Adipose tissue (tissue), 3 donors: ENCODE measurements around the gene GAPDHS. TPM values are rescaled to one million over a fixed set of nuclear protein-coding genes. Genes with fewer than 3 reads are reported as not detected.

Source experiments
- H3K27ac ChIP-seq: one replicate; pipeline ENCODE4 v1.5.1; 2013; ENCODE audit warnings: low read depth, low read length
- WGBS, 3 donors: extraction: QIAGEN DNeasy Blood & Tissue Kit; methylation state at CpG; one replicate each; pipeline ENCODE4 v1.1.7; 2013; 5-methylcytosine and 5-hydroxymethylcytosine counted together
- polyA plus RNA-seq, 3 donors: library from polyadenylated mRNA; stranded (reverse); fragments of 200-250 nt; gene quantifications; one replicate each; pipeline ENCODE4 v1.2.3, GENCODE V29; 2013
- donor health status: healthy with polysubstance abuse.
- donor health status: Bipolar disorder and iron deficiency.
- donor health status: healthy.

The GAPDHS gene
- polyA plus RNA-seq = not detected

GRCh38 chr19:35533201-35533821, at the start of gene GAPDHS:
TSS of gene GAPDHS (plus strand) at chr19:35533456. CDS start at chr19:35533528, 72 bp downstream.
- 34 to 40% (median 38%) methylated on average over 34 to 39 of the region's 39 CpGs for WGBS, 3 donors

DNA sequence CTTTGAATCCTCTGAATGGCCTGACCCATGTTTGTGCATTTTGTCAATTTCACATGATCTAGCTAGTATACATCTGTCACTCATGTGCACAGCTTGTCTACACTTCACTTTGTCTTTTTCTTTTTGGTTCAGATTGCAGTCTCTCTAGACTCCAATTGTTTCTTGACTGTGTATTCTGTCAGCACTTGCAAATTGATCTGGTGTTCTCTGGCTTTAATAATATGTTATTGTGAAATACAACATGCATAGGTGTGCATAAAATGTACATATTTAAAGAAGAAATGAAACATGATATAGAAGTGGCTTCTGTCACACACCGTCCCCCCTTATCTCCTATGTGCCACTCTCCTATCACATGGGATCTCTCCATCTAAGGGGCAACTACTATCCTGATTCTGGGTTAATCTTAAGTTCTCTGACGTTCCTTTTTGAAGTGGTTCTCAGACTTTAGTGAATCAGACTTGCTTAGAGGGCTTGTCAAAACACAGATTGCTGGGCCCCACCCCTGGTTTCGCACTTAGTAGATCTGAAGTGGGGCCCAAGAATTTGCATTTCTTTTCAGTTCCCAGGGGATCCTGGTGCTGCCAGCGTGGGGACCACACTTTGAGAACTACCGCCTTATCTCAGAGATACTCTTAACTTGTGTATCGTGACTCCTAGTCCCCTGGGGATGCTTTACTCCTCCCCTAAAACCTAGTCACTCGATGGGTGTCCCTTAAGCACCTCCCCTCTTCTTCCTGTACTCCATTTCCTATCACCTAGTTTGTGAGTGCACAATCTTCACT, 48.8 kb upstream of the GAPDHS start:
- 66 to 73% (median 70%) methylated on average over 7 of the region's 7 CpGs for WGBS, 3 donors
- no peak overlapping the region for H3K27ac ChIP-seq

More at GRCh38 chr19:35533201-35533821, at the start of gene GAPDHS:
- H3K27ac ChIP-seq = no peak within 1 kb of the TSS

GRCh38 chr19:35486268-35486708, 47.0 kb upstream of the GAPDHS start:
- WGBS, 3 donors = 33 to 89% (median 83%) methylated on average over 3 of the region's 3 CpGs
- no peak overlapping the region for H3K27ac ChIP-seq

GRCh38 chr19:35487656-35488182, 45.5 kb upstream of the GAPDHS start:
- WGBS, 3 donors = 90 to 95% (median 93%) methylated on average over 10 of the region's 10 CpGs
- no peak overlapping the region for H3K27ac ChIP-seq

DNA sequence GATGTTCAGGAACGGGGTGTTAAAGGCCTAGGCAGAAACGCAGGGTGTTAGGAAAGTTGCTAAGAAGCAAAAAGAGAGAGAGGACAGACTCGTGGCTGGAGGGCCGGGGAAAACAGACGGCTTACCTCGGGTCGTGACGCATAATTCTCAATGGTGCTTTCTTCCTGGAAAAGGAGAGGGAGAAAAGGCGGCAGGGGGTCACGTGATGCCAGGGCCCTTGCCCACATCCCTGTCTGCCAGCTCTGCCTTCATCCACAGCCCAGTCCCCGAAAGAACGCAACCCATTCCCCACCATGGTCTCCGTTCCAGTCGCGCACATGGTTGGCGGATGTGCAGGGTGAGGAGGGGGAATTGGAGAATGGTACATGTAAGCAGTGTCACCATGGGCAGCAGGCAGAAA, 44.6 kb upstream of the GAPDHS start:
- WGBS, 3 donors = 85 to 89% (median 86%) methylated on average over 15 to 16 of the region's 16 CpGs

GRCh38 chr19:35490364-35490763, 42.9 kb upstream of the GAPDHS start, which contains the start of gene KRTDAP:
TSS of gene KRTDAP (minus strand) at chr19:35490464. CDS start at chr19:35490442, 22 bp downstream.
- H3K27ac ChIP-seq = no peak within 1 kb of the TSS
- 74 to 90% (median 81%) methylated on average over 9 of the region's 9 CpGs for WGBS, 3 donors

More for the DNA sequence above, 44.6 kb upstream of the GAPDHS start:
- H3K27ac ChIP-seq = no peak overlapping the region

- no peak overlapping the region for H3K27ac ChIP-seq
- WGBS, 3 donors = 85 to 90% (median 86%) methylated on average over 9 of the region's 9 CpGs
These were observed 41.4 kb upstream of the GAPDHS start for GRCh38 chr19:35491836-35492360.

GRCh38 chr19:35493971-35494370, 39.3 kb upstream of the GAPDHS start:
- WGBS, 3 donors = 89 to 91% (median 89%) methylated on average over 9 of the region's 9 CpGs
- H3K27ac ChIP-seq = no peak overlapping the region

DNA sequence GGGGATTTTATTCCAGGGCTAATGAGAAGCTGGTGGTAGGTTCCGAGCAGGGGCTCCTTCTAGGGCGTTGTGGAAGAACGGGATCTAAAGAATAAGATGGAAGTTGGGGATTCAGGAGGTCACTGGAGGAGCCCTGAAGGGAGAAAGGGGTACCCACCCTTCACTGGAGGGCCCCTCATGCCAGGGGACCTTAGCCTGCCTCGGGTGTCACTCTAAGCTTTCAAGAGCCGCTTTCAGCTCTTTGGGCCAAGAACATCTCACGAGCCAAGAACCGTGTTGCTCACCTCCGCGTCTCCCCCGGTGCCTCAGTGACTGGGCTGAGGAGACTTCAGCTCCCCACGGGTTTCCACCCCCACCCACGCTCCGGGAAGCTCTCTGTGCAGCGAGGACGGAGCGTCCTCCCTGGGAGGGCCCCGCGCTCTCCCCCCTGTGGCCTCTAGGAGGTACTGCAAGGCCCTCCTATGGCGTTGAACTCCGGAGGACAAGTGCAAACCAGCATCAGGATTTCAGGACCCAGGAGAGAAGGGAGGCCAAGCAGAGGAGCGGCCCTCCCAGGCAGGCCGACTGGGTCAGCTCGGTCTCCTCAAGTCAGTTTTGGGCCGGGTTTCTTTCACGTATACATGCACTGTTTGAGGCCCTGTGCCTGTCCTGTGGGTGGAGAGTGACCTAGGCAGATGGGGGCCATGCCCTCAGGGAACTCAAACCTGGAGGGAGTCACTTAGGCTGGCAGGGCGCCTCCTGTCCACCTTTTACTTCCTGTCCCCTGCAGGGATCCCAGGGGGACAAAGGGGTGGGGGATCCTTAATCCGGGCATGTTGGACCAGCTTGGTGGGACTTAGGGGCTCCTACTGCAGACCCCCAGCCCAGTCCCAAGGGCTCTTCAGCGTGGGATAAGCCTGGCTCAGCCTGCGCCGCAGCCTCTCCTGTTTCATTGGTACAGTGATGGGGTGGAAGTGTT, 37.9 kb upstream of the GAPDHS start:
- no peak overlapping the region for H3K27ac ChIP-seq
- WGBS, 3 donors = 24 to 26% (median 25%) methylated on average over 30 of the region's 30 CpGs

DNA sequence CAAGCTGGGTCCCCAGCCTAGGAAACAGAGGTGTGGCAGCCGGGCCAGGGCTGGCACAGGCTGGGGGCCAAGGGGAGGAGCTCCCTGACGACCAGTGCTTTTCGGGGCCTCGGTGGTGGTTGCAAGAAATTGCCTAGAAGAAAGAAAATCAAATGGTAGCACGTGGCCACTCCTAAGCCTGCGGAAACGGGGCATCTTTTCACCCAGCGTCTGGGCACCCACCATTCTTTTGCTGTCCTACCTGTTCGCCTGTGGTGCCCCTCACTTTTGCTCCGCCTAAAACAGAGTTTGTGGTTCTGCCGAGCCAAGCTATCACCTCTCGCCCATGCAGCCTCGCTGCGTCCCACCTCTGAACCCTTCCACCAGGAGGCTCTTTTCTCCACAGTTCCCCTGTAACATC, 35.9 kb upstream of the GAPDHS start:
- 80 to 84% (median 81%) methylated on average over 11 to 14 of the region's 14 CpGs for whole genome bisulfite sequencing, 3 donors
- no peak overlapping the region for H3K27ac ChIP-seq

GRCh38 chr19:35498220-35498619, 35.0 kb upstream of the GAPDHS start:
- H3K27ac ChIP-seq = no peak overlapping the region
- WGBS, 3 donors = 75 to 95% (median 88%) methylated on average over 3 of the region's 3 CpGs

GRCh38 chr19:35498984-35499527, 34.2 kb upstream of the GAPDHS start:
- WGBS, 3 donors = 74 to 85% (median 79%) methylated on average over 9 of the region's 9 CpGs

DNA sequence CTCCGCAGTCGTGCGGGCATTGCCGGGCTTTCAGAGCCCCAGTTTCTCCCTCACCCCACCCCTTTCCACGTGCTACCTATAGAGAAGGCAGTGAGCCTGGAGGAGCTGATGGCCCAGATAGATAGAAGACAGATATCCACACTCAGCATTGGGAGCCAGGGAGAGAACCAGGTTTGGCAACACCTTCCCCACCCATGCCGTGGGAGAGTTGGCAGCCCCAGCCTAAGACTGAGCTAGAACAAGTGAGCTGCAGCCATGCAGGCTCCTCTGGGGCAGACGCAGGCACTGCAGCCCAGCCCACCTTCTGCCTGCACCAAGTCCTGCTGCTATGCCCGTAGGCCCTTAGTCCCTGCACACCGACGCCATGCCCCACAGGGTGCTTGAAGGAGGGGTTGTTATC, 32.6 kb upstream of the GAPDHS start:
- 89 to 92% (median 91%) methylated on average over 10 of the region's 10 CpGs for WGBS, 3 donors

More at GRCh38 chr19:35498984-35499527, 34.2 kb upstream of the GAPDHS start:
- H3K27ac ChIP-seq = no peak overlapping the region

DNA sequence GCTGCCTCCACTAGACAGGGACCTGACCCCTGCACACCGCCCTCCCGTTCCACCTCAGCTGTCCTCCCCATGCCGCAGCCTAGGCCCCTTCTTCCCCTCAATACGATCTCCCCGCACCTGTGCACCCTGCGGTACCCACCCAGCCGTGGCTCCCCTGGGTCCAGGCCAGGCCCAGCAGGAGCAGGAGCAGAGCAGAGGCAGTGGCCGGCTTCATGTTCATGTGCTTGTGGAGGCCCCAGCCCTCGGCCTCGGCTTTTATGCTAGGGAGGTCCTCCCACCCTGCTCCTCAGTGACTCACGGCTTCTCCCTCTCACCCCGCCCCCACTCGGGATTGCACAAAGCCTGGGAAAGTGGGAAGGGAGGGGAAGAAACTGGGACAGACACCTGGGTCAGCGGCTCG, 31.6 kb upstream of the GAPDHS start:
- WGBS, 3 donors = 77 to 88% (median 78%) methylated on average over 11 to 15 of the region's 15 CpGs
- H3K27ac ChIP-seq = no peak overlapping the region

More for the DNA sequence above, 32.6 kb upstream of the GAPDHS start:
- no peak overlapping the region for H3K27ac ChIP-seq

DNA sequence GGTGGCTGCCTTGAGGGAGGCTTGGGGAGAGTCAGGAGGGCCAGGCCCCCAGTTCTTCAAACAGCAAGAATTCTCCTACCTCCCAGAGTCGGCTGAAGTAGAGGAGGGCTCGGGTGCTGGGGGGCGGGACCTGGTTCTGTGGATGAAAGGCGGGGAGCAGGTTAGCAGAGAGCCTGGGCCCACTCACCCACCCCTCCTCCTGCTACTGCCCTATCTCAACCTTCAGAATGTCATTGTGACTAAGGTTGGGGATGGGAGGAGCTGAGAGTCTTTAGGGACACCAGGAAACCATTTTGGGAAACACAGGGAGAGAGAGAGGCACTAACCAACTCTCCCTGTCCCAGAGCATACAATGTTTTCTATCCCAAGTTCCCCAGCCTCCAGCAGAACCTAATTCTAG, 30.5 kb upstream of the GAPDHS start:
- no peak overlapping the region for H3K27ac ChIP-seq
- 86 to 91% (median 89%) methylated on average over 4 of the region's 4 CpGs for WGBS, 3 donors

DNA sequence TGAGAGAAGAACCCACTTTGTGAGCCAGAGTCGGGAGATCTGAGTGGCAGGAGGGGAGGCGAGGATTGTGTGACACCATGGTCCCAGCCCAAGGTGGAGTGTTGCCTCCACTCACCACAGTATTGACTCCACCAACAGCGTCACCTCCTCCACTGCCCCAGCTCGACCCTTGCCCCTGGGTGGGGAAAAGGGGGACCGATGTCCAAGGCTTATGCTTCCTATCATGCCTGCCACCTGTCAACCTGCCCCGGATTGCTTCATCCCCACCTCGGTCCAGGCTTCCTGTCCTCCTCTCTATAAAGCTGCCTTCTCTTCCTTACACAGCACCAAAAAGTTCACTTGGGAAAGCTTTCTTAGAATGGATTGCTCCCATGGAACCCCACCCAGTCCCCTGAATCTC, 27.2 kb upstream of the GAPDHS start:
- no peak overlapping the region for H3K27ac ChIP-seq
- 73 to 88% (median 84%) methylated on average over 6 to 7 of the region's 7 CpGs for WGBS, 3 donors

- no peak overlapping the region for H3K27ac ChIP-seq
- WGBS, 3 donors = 80 to 83% (median 83%) methylated on average over 11 of the region's 11 CpGs
These were observed 25.7 kb upstream of the GAPDHS start for GRCh38 chr19:35507561-35507960.

GRCh38 chr19:35508129-35508528, 25.1 kb upstream of the GAPDHS start:
- no peak overlapping the region for H3K27ac ChIP-seq
- 88 to 90% (median 88%) methylated on average over 3 of the region's 3 CpGs for WGBS, 3 donors
